Measurements from ENCODE around the gene TDRD12. TPM values are rescaled to one million over a fixed set of nuclear protein-coding genes. Genes with fewer than 3 reads are reported as not detected.
"Not testable (repeated sequence)": the region's sequence is repeated elsewhere in the genome, so short reads cannot be mapped to it uniquely, and the experiment has no call there.

TDRD12 gene
- total RNA-seq, 1 donor from 2014 or later: not detected

DNA sequence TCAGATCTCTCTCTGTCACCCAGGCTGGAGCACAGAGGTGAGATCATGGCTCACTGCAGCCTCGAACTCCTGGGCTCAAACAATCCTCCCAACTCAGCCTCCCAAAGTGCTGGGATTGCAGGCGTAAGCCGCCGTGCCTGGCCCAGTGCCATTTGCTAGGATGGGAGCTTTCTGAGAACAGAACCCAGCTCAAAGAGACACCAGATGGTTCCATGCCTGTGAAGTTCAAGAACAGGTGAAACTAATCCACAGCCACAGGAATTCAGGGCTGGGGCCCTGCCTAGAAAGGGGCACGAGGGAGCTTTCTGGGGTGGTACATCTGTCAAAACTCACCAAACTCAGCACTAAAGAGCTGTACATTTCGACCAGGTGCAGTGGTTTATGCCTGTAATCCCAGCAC, 145.8 kb downstream of the TDRD12 start:
- no peak overlapping the region for H3K27ac Mint-ChIP-seq (ENCODE audit: unreplicated experiment)
- no peaks in the 10 kb centered on the region for H3K27me3 Mint-ChIP-seq (ENCODE audit: unreplicated experiment)
- no peaks in the 10 kb centered on the region for H3K36me3 Mint-ChIP-seq (ENCODE audit: unreplicated experiment)
- peaks cover 3% of the 10 kb centered on the region for H3K4me1 Mint-ChIP-seq (ENCODE audit: low read depth, unreplicated experiment)
- H3K4me3 Mint-ChIP-seq (ENCODE audit: unreplicated experiment): no peak overlapping the region
- peaks cover 1% of the 10 kb centered on the region for H3K9me3 Mint-ChIP-seq (ENCODE audit: unreplicated experiment)
- no peak for DNase-seq
- TF ChIP-seq CTCF (IDR thresholded peaks at IDR 0.05; ENCODE audit: partially characterized antibody, unreplicated experiment): no peak

DNA sequence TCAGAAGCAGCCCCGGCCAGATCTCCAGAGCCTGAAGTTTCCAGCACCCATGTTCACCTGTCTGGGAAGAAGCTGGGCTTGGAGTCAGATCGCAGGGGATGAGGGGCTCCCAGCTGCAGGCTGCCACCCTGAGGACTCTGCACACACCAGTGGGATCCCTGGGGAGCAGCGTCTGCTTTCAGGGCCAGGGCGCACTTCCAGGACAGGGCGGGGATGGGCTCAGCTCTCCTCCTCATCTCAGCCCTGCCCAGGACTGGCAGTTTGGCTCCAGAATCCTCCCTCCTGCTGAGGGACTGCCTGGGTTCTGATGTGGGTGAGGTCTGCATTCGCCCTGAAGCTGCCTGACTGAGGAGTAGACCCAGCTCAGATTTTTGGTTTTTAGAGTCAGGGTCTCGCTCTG, 146.5 kb downstream of the TDRD12 start:
- TF ChIP-seq CTCF (IDR thresholded peaks at IDR 0.05; ENCODE audit: partially characterized antibody, unreplicated experiment): no peak
- H3K9me3 Mint-ChIP-seq (ENCODE audit: unreplicated experiment): peaks cover 1% of the 10 kb centered on the region

GRCh38 chr19:32866564-32867265, 147.1 kb downstream of the TDRD12 start:
- H3K9me3 Mint-ChIP-seq (ENCODE audit: unreplicated experiment): peaks cover 1% of the 10 kb centered on the region
- H3K27me3 Mint-ChIP-seq (ENCODE audit: unreplicated experiment): no peaks in the 10 kb centered on the region
- peak overlapping the region; percentile 48 for H3K27ac Mint-ChIP-seq (ENCODE audit: unreplicated experiment)
- H3K4me3 Mint-ChIP-seq (ENCODE audit: unreplicated experiment): no peak overlapping the region
- no peaks in the 10 kb centered on the region for H3K36me3 Mint-ChIP-seq (ENCODE audit: unreplicated experiment)
- peaks cover 3% of the 10 kb centered on the region for H3K4me1 Mint-ChIP-seq (ENCODE audit: low read depth, unreplicated experiment)
- TF ChIP-seq CTCF (IDR thresholded peaks at IDR 0.05; ENCODE audit: partially characterized antibody, unreplicated experiment): no peak
- no peak for DNase-seq

More for the DNA sequence above, 146.5 kb downstream of the TDRD12 start:
- H3K27me3 Mint-ChIP-seq (ENCODE audit: unreplicated experiment): no peaks in the 10 kb centered on the region
- DNase-seq: no peak
- H3K27ac Mint-ChIP-seq (ENCODE audit: unreplicated experiment): no peak overlapping the region
- peaks cover 3% of the 10 kb centered on the region for H3K4me1 Mint-ChIP-seq (ENCODE audit: low read depth, unreplicated experiment)
- no peak overlapping the region for H3K4me3 Mint-ChIP-seq (ENCODE audit: unreplicated experiment)
- no peaks in the 10 kb centered on the region for H3K36me3 Mint-ChIP-seq (ENCODE audit: unreplicated experiment)

GRCh38 chr19:32867436-32867835, 147.9 kb downstream of the TDRD12 start:
- not testable (repeated sequence) for H3K27me3 Mint-ChIP-seq (ENCODE audit: unreplicated experiment); H3K27ac Mint-ChIP-seq (ENCODE audit: unreplicated experiment); H3K9me3 Mint-ChIP-seq (ENCODE audit: unreplicated experiment); H3K36me3 Mint-ChIP-seq (ENCODE audit: unreplicated experiment); H3K4me3 Mint-ChIP-seq (ENCODE audit: unreplicated experiment); H3K4me1 Mint-ChIP-seq (ENCODE audit: low read depth, unreplicated experiment); DNase-seq

DNA sequence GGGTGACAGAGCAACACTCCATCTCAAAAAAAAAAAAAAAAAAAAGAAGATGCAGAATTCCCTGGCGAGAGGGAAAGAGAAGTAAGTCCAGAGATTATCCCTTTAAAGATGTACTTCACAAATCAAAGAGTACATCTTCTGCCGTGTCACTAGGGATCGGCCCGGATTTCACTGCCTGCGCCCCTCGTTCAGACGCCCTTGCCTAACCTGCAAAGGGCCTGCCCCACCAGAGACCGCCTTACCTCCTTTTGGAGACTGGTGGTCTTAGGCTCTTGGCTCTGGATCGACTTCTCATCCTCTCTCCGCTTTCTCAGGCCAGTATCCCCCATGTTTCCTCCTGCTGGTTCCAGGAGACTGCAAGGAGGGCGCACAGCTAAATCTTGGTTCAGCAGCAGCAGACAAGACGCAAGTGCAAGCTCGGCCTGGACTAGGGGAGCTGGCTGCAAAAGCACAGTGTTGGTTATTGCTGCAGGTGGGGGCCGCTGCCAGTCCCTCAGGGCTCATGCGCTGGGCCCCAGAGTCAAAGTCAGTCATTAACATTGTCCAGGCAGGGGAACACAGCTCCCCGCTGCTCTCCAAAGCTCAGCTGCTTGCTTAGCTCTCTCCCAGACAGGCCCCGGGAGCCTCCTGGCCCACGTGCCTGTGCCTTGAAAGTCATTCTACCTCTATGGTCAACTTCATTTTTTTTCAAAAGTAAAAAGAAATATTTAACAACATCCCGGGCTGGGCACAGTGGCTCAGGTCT, 148.8 kb downstream of the TDRD12 start:
- H3K27ac Mint-ChIP-seq (ENCODE audit: unreplicated experiment): no peak overlapping the region
- peaks cover 3% of the 10 kb centered on the region for H3K4me1 Mint-ChIP-seq (ENCODE audit: low read depth, unreplicated experiment)
- H3K36me3 Mint-ChIP-seq (ENCODE audit: unreplicated experiment): no peaks in the 10 kb centered on the region
- no peak for DNase-seq
- TF ChIP-seq CTCF (IDR thresholded peaks at IDR 0.05; ENCODE audit: partially characterized antibody, unreplicated experiment): no peak
- no peaks in the 10 kb centered on the region for H3K27me3 Mint-ChIP-seq (ENCODE audit: unreplicated experiment)
- H3K4me3 Mint-ChIP-seq (ENCODE audit: unreplicated experiment): no peak overlapping the region
- peaks cover 1% of the 10 kb centered on the region for H3K9me3 Mint-ChIP-seq (ENCODE audit: unreplicated experiment)
